ENCODE results near the gene NDUFAF7. TPM values are rescaled to one million over a fixed set of nuclear protein-coding genes. Genes with fewer than 3 reads are reported as not detected.
"Not testable (repeated sequence)": the region's sequence is repeated elsewhere in the genome, so short reads cannot be mapped to it uniquely, and the experiment has no call there.

Gene NDUFAF7
- total RNA-seq, 4 donors from 2014 or later: 9.8 to 20.8 (median 12.3) TPM

DNA sequence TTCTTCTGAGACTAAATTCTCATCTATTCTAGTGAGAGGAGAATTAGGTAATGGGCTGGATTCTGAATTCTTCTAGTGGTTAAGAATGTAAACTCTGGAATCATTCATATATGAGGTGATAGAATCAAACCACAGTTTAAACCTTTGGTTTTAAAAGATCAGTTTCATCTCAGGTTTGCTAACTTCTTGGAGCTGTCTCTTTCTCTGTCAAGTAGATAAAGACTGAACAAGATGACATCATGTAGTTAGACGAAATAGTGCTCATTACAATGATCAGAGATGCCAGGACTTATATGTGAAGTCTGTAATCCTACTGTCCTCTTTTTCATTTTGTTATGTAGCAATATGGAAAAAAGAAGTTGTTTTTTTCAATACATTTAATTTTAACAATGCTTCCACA, 30.2 kb upstream of the NDUFAF7 start:
- Histone ChIP-seq H3K4me3 (no peak overlapping the region), H3K36me3 (peaks cover 58% of the 10 kb centered on the region), H3K27me3 (no peaks in the 10 kb centered on the region), H3K9me3 (peaks cover 4% of the 10 kb centered on the region), H3K4me1 (peaks cover 26% of the 10 kb centered on the region), H3K27ac (no peak overlapping the region)
- DNase-seq (ENCODE audit: low spot score in 2 of 2): no peak
- TF ChIP-seq POLR2AphosphoS5 (IDR thresholded peaks at IDR 0.05) (no peak), EP300 (IDR thresholded peaks at IDR 0.05) (no peak), POLR2A (IDR thresholded peaks at IDR 0.05) (no peak)
- TF ChIP-seq, protein P1, sequence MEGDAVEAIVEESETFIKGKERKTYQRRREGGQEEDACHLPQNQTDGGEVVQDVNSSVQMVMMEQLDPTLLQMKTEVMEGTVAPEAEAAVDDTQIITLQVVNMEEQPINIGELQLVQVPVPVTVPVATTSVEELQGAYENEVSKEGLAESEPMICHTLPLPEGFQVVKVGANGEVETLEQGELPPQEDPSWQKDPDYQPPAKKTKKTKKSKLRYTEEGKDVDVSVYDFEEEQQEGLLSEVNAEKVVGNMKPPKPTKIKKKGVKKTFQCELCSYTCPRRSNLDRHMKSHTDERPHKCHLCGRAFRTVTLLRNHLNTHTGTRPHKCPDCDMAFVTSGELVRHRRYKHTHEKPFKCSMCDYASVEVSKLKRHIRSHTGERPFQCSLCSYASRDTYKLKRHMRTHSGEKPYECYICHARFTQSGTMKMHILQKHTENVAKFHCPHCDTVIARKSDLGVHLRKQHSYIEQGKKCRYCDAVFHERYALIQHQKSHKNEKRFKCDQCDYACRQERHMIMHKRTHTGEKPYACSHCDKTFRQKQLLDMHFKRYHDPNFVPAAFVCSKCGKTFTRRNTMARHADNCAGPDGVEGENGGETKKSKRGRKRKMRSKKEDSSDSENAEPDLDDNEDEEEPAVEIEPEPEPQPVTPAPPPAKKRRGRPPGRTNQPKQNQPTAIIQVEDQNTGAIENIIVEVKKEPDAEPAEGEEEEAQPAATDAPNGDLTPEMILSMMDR (IDR thresholded peaks at IDR 0.05): no peak
- WGBS: 61% methylated on average over 1 of the region's 1 CpG

DNA sequence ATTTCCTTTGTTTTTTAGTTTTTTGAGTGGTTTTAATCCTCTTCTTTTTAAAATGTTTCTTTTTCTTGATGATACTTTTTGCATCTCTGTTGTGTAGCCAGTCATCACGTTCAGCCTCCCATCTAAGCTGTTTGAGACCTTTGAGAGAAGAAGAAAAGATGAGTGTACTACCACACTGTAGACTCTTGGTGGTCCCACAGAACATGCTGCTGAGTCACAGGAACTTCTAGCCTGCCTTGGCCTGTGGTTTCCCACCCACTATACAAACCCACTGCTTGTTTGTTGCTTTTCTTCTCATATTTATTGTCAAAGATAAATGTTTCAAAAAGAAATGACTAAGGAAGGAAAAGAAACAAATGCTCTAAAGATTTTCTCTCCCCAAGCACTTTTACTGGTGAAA, 29.7 kb upstream of the NDUFAF7 start:
- Histone ChIP-seq H3K36me3 (peaks cover 64% of the 10 kb centered on the region), H3K4me1 (peaks cover 23% of the 10 kb centered on the region), H3K9me3 (peaks cover 4% of the 10 kb centered on the region), H3K4me3 (no peak overlapping the region), H3K27ac (no peak overlapping the region), H3K27me3 (no peaks in the 10 kb centered on the region)
- no peak for TF ChIP-seq POLR2AphosphoS5 (IDR thresholded peaks at IDR 0.05)
- TF ChIP-seq, protein P1 (IDR thresholded peaks at IDR 0.05): no peak
- TF ChIP-seq EP300 (IDR thresholded peaks at IDR 0.05): no peak
- TF ChIP-seq POLR2A (IDR thresholded peaks at IDR 0.05): no peak
- no peak for DNase-seq (ENCODE audit: low spot score in 2 of 2)
- 81% methylated on average over 1 of the region's 1 CpG for WGBS

DNA sequence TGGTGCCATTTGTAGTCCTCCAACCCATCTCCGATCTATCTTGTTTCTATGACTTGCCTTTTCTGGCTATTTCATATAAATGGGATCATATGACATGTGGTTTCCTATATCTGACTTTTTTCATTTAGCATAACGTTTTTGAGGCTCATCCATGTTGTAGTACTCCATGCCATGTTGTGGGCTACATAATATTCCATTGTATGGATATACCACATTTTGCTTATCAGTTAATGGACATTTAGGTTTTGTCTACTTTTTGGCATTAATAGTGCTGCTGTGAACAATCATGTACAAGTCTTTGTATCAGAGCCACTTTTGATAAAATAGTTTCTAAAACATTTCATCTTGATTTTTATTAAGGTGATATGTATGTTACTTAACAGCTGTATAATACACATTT, 27.8 kb upstream of the NDUFAF7 start:
- peaks cover 83% of the 10 kb centered on the region for H3K36me3 ChIP-seq
- WGBS: 92% methylated on average over 2 of the region's 2 CpGs

DNA sequence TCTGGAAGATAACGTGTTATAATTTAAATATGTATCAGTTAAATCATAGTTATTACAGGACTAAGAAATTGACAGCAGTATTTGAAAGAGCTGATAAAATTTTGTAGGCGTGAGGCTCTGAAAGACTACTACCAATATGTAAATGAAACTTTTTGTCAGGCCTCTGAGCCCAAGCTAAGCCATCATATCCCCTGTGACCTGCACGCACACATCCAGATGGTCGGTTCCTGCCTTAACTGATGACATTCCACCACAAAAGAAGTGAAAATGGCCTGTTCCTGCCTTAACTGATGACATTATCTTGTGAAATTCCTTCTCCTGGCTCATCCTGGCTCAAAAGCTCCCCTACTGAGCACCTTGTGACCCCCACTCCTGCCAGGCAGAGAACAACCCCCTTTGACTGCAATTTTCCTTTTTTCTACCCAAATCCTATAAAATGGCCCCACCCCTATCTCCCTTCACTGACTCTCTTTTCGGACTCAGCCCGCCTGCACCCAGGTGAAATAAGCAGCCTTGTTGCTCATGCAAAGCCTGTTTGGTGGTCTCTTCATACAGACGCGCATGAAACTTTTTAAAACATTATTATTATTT, 26.3 kb upstream of the NDUFAF7 start:
- WGBS: 84% methylated on average over 8 of the region's 8 CpGs
- H3K36me3 ChIP-seq: peaks cover 98% of the 10 kb centered on the region
- not testable (repeated sequence) for H3K27me3 ChIP-seq; H3K4me1 ChIP-seq; H3K9me3 ChIP-seq; H3K4me3 ChIP-seq; DNase-seq (ENCODE audit: low spot score in 2 of 2); H3K27ac ChIP-seq

More for the DNA sequence above, 27.8 kb upstream of the NDUFAF7 start:
- TF ChIP-seq POLR2AphosphoS5 (IDR thresholded peaks at IDR 0.05) (no peak), EP300 (IDR thresholded peaks at IDR 0.05) (no peak), POLR2A (IDR thresholded peaks at IDR 0.05) (no peak)
- TF ChIP-seq, protein P1 (IDR thresholded peaks at IDR 0.05): no peak
- H3K9me3 ChIP-seq: peaks cover 6% of the 10 kb centered on the region
- no peak overlapping the region for H3K4me3 ChIP-seq
- no peaks in the 10 kb centered on the region for H3K27me3 ChIP-seq
- no peak for DNase-seq (ENCODE audit: low spot score in 2 of 2)
- peaks cover 3% of the 10 kb centered on the region for H3K4me1 ChIP-seq
- no peak overlapping the region for H3K27ac ChIP-seq

DNA sequence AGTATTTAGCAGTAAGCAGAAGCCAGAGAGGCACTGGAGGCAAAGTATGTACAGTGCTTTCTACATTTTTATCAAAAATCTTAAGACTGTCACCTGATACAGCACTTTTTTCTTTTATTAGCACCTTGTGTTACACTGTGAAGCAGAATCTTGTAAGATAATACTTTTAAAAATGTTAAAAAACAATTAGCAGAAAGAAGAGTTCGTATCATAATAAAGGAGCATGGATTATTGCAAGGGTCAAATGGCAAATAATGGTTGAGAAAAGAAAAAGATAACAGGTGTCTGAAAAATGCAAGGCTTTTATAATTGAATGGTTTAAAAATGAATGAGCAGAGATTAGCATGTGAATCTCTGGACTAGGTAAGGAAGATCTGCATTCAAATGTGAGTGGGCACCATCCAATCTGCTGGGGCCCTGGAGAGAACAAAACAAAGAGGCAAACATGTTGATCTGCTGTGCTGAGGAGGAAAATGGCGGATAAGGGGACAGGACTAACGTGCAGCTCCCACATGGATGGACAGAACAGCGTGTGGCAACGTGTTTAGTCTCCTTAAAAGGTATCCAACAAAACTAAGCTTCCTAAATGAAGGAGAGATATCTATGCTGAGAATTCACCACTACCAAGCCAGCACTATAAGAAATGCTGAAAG, 25.6 kb upstream of the NDUFAF7 start:
- Histone ChIP-seq H3K4me1 (no peaks in the 10 kb centered on the region), H3K27ac (no peak overlapping the region), H3K4me3 (no peak overlapping the region), H3K27me3 (no peaks in the 10 kb centered on the region), H3K9me3 (peaks cover 6% of the 10 kb centered on the region), H3K36me3 (peaks cover 99% of the 10 kb centered on the region)
- DNase-seq (ENCODE audit: low spot score in 2 of 2): no peak
- 93% methylated on average over 5 of the region's 5 CpGs for WGBS
- TF ChIP-seq EP300 (IDR thresholded peaks at IDR 0.05): no peak
- no peak for TF ChIP-seq POLR2AphosphoS5 (IDR thresholded peaks at IDR 0.05)
- no peak for TF ChIP-seq POLR2A (IDR thresholded peaks at IDR 0.05)
- TF ChIP-seq, protein P1 (IDR thresholded peaks at IDR 0.05): no peak

DNA sequence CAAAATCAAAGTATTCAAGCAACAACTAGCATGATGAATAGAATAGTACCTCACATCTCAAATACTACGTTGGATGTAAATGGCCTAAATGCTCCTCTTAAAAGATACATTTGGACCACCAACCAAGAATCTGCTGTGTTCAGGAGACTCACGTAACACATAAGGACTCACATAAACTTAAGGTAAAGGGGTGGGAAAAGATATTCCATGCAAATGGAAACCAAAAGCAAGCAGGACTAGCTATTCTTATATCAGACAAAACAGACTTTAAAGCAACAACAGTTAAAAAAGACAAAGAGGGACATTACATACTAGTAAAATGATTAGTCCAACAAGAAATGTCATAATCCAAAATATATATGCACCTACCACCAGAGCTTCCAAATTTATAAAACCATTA, 24.7 kb upstream of the NDUFAF7 start:
- not testable (repeated sequence) for H3K4me1 ChIP-seq; H3K27me3 ChIP-seq; H3K4me3 ChIP-seq; DNase-seq (ENCODE audit: low spot score in 2 of 2); H3K27ac ChIP-seq; H3K9me3 ChIP-seq
- peaks cover 99% of the 10 kb centered on the region for H3K36me3 ChIP-seq
- 97% methylated on average over 2 of the region's 2 CpGs for WGBS

Data from suprapubic skin (tissue), 4 donors.